GM12878 (cell line): ENCODE measurements around the gene CDR2. TPM values are rescaled to one million over a fixed set of nuclear protein-coding genes. Genes with fewer than 3 reads are reported as not detected.
A peak's percentile ranks its signal among the peaks of the same experiment; 100 is the strongest.

Experiments
- ATAC-seq: fragments of 200-7000 bp; cut with Tn5 transposase; 3 replicates; pipeline ENCODE4 v1.9.1; 2020; ENCODE audit warnings: mild to moderate bottlenecking, moderate library complexity
- BruUV-seq: library from RNA; stranded (reverse); fragments of 400-500 nt; replicated peaks from 2 replicates; lab custom pipeline; 2021; lab: Mats Ljungman, UMichigan
- CTCF ChIA-PET: fragments of 300-600 bp; sonication (Branson Sonifier 250); formaldehyde crosslinking; extraction: SDS; loops from one replicate; lab custom pipeline; 2021; ENCODE audit warnings: inconsistent platforms; lab: Yijun Ruan, JAX
- POLR2A ChIA-PET: fragments of 350-600 bp; formaldehyde crosslinking; extraction: SDS; loops from one replicate; lab custom pipeline; 2021; ENCODE audit warnings: inconsistent platforms; lab: Charles Lee
- RAD21 ChIA-PET: fragments of 300-600 bp; sonication (Branson Sonifier 250); formaldehyde crosslinking; loops from one replicate; lab custom pipeline; 2023; ENCODE audit warnings: antibody characterized with exemption; ENCODE audit not compliant: unreplicated experiment; lab: Charles Lee
- SMC1A ChIA-PET: fragments of 300-600 bp; sonication (Branson Sonifier 250); formaldehyde crosslinking; loops from one replicate; lab custom pipeline; 2023; ENCODE audit not compliant: unreplicated experiment, uncharacterized antibody; lab: Charles Lee
- DNase-seq: peaks from one replicate; pipeline ENCODE4 v3.0.0-alpha.2; 2011; ENCODE audit warnings: low read depth, low spot score
- FAIRE-seq: peaks from 3 replicates; lab custom pipeline; 2011; peaks lifted over from hg19 to GRCh38; lab: Jason Lieb, UNC
- H2AFZ ChIP-seq: 2 replicates; pipeline ENCODE4 v1.6.0; 2011; ENCODE audit warnings: low read depth, low read length, control low read depth; ENCODE audit not compliant: control insufficient read depth
- H3K27ac ChIP-seq: 2 replicates; pipeline ENCODE4 v1.5.1; 2011; ENCODE audit warnings: control low read depth; ENCODE audit not compliant: control insufficient read depth, insufficient read depth
- H3K27me3 ChIP-seq, 2 experiments: replicated peaks in 1 of 2; 2 replicates each; pipeline versions ENCODE4 v1.6.0 to v1.6.1; 2011; ENCODE audit warnings: low read length in 1 of 2; ENCODE audit not compliant: control insufficient read depth in 2 of 2, insufficient read depth in 2 of 2
- H3K36me3 ChIP-seq, 2 experiments: 2 replicates each; pipeline ENCODE4 v1.5.1; 2011; ENCODE audit warnings: low read length in 1 of 2; ENCODE audit not compliant: control insufficient read depth in 2 of 2, insufficient read depth in 2 of 2
- H3K4me1 ChIP-seq: 2 replicates; pipeline ENCODE4 v1.6.1; 2011; ENCODE audit warnings: mild to moderate bottlenecking, low read length, moderate library complexity, mixed read lengths; ENCODE audit not compliant: control insufficient read depth, insufficient read depth
- H3K4me2 ChIP-seq: 2 replicates; pipeline ENCODE4 v1.6.0; 2011; ENCODE audit warnings: control low read depth; ENCODE audit not compliant: control insufficient read depth, insufficient read depth
- H3K4me3 ChIP-seq: fragments of 200-600 bp; sonication (generic); 2 replicates; pipeline ENCODE4 v1.5.1; 2016
- H3K79me2 ChIP-seq: 2 replicates; pipeline ENCODE4 v1.6.0; 2011; ENCODE audit warnings: low read length; ENCODE audit not compliant: control insufficient read depth, insufficient read depth
- H3K9ac ChIP-seq: 2 replicates; pipeline ENCODE4 v1.8.0; 2011; ENCODE audit warnings: low read length, control low read depth, mixed read lengths; ENCODE audit not compliant: control insufficient read depth, insufficient read depth
- H3K9me3 ChIP-seq: replicated peaks from 3 replicates; pipeline ENCODE4 v1.5.1; 2011; ENCODE audit warnings: mild to moderate bottlenecking, low read length; ENCODE audit not compliant: control insufficient read depth, insufficient read depth
- H4K20me1 ChIP-seq: 2 replicates; pipeline ENCODE4 v1.6.0; 2011; ENCODE audit not compliant: control insufficient read depth, insufficient read depth
- BACH1 ChIP-seq: fragments of 450-650 bp; IDR thresholded peaks from 2 replicates; pipeline ENCODE4 v1.6.1; 2017; ENCODE audit warnings: mild to moderate bottlenecking, borderline replicate concordance
- DPF2 ChIP-seq: fragments of 450-650 bp; IDR thresholded peaks from 2 replicates; pipeline ENCODE4 v1.6.1; 2017; ENCODE audit warnings: mild to moderate bottlenecking
- JUND ChIP-seq: IDR thresholded peaks from 2 replicates; pipeline ENCODE4 v1.6.1; 2012; ENCODE audit warnings: low read depth, mild to moderate bottlenecking, low read length, improper control_type of control experiment, moderate library complexity
- RUNX3 ChIP-seq: IDR thresholded peaks from 2 replicates; pipeline ENCODE4 v1.6.1; 2012; ENCODE audit warnings: low read length, inconsistent platforms
- SIN3A ChIP-seq: IDR thresholded peaks from 2 replicates; pipeline ENCODE4 v1.6.1; 2012; ENCODE audit warnings: low read depth, low read length, improper control_type of control experiment
- STAT1 ChIP-seq: fragments of 450-650 bp; conservative IDR thresholded peaks from 2 replicates; pipeline ENCODE4 v1.6.1; 2014; ENCODE audit warnings: antibody characterized with exemption, mild to moderate bottlenecking
- ZNF592 ChIP-seq: fragments of 450-650 bp; IDR thresholded peaks from 2 replicates; pipeline ENCODE4 v1.6.1; 2017; ENCODE audit warnings: mild to moderate bottlenecking, moderate library complexity
- WGBS: methylation state at CpG from one replicate; pipeline ENCODE4 v1.1.6; 2016; ENCODE audit warnings: low lambda C conversion rate; ENCODE audit not compliant: insufficient replicate concordance, insufficient coverage; ENCODE audit errors: missing lambda C conversion rate; 5-methylcytosine and 5-hydroxymethylcytosine counted together
- in situ Hi-C: fragments of 300-500 bp; cut with MboI; formaldehyde crosslinking; loops from 9 replicates; pipeline ENCODE4 v1.14.3; 2018; ENCODE audit warnings: mixed read lengths
- intact Hi-C: fragments of 100-400 bp; cut with micrococcal nuclease; formaldehyde crosslinking; loops from one replicate; pipeline ENCODE4 v1.14.2; 2022; ENCODE audit not compliant: unreplicated experiment
- polyA plus RNA-seq, 11 experiments: library from polyadenylated mRNA; depleted of rRNA in 4 of 11; unstranded in 6 of 11; stranded (reverse) in 5 of 11; fragments of >200 nt; fragmentation: Nextera tagmentation in 4 of 11; fragmentation: Illumina TruSeq in 1 of 11; extraction: Ambion mirVana in 4 of 11; extraction: Trizol in 1 of 11; gene quantifications; 1 replicate in 1 of 11; 2 replicates in 10 of 11; pipeline versions ENCODE4 v1.2.1 to v1.2.3, GENCODE V29; 2011 to 2016; ENCODE audit warnings: inconsistent platforms in 2 of 11, missing spikeins in 2 of 11, low read depth in 1 of 11
- total RNA-seq, 4 experiments: library from RNA; depleted of rRNA in 3 of 4; stranded (reverse); fragments of >200 nt in 3 of 4; fragmentation: Illumina TruSeq in 1 of 4; extraction: Trizol in 1 of 4; gene quantifications; 2 replicates each; pipeline versions ENCODE4 v1.2.1 to v1.2.3, GENCODE V29; 2013 to 2021

CDR2 gene
- total and polyA plus RNA-seq, 10 of the 15 experiments (the other 5 are each of a cell fraction or from before 2014, with no cell fraction given) = 4.8 to 24.3 (median 19.2) TPM

GRCh38 chr16:22321340-22322001, 52.9 kb downstream of the CDR2 start (continued):
- TF ChIP-seq ZNF592 (no peak), BACH1 (no peak)

GRCh38 chr16:22320572-22321339, 53.7 kb downstream of the CDR2 start:
- Histone ChIP-seq H3K27me3 (no peaks in the 10 kb centered on the region), H3K4me3 (no peak overlapping the region), H3K9ac (no peak overlapping the region), H3K4me1 (no peaks in the 10 kb centered on the region), H3K27ac (no peak overlapping the region), H3K4me2 (no peak overlapping the region), H3K79me2 (0 out of 2 replicates have a peak, but pooled peaks cover 2% of the 10 kb centered on the region), H2AFZ (no peak overlapping the region), H3K36me3 (peaks cover 19 to 44% of the 10 kb centered on the region in 2 experiments), H3K9me3 (no peaks in the 10 kb centered on the region), H4K20me1 (no peaks in the 10 kb centered on the region)
- ATAC-seq (no peak), DNase-seq (no peak), FAIRE-seq (no peak)
- BruUV-seq = TSS peak; percentile 27
- intact Hi-C loops (loop anchor here (5.0 kb wide), 2 partner anchors 52 to 1163 kb away; partner anchors contain the start of genes CDR2 and LDAF1), in situ Hi-C loops (loop anchor here (10.0 to 25.0 kb wide), 5 partner anchors 242 to 1166 kb away; partner anchors contain the start of genes DNAH3 and LDAF1)
- ChIA-PET CTCF (interaction anchor here (0.5 to 3.9 kb wide), 14 partner anchors 9 to 1163 kb away, joined by 3 to 20 read pairs (median 4); no protein-coding TSS in a partner anchor), RAD21 (interaction anchor here (0.7 to 1.6 kb wide), 7 partner anchors 20 to 1164 kb away, joined by 3 to 7 read pairs (median 5); no protein-coding TSS in a partner anchor), POLR2A (interaction anchor here (0.5 kb wide), 1 partner anchor 800 kb away, joined by 4 read pairs; no protein-coding TSS in a partner anchor), SMC1A (interaction anchor here (0.6 to 1.1 kb wide), 7 partner anchors 18 to 1132 kb away, joined by 3 to 4 read pairs (median 3); no protein-coding TSS in a partner anchor)
- 79% methylated on average over 13 of the region's 13 CpGs for WGBS
- TF ChIP-seq RUNX3 (no peak), JUND (no peak), SIN3A (no peak), DPF2 (no peak), STAT1 (no peak)
